Loucy (cell line): ENCODE measurements around the gene ERCC6L.

Experiments used
- CTCF ChIP-seq: fragments of 200-600 bp; sonication (generic); conservative IDR thresholded peaks from 2 replicates; pipeline ENCODE4 v1.5.1; 2014; ENCODE audit warnings: mild to moderate bottlenecking, antibody characterized with exemption, low read length
- EZH2phosphoT487 ChIP-seq: fragments of 200-600 bp; IDR thresholded peaks from 2 replicates; pipeline ENCODE4 v1.6.1; 2018; ENCODE audit warnings: antibody characterized with exemption, mild to moderate bottlenecking, moderate library complexity, borderline replicate concordance

- no peak for TF ChIP-seq CTCF
- no peak for TF ChIP-seq EZH2phosphoT487
These were observed 34.0 kb upstream of the ERCC6L start for GRCh38 chrX:72272868-72273267.
